ENCODE results near the gene GTF3C5.

GRCh38 chr9:132991351-132992300 lies 39.2 kb upstream of the GTF3C5 start:
- no peak for TF ChIP-seq ZNF384 (IDR thresholded peaks at IDR 0.05; ENCODE audit: borderline replicate concordance, low read depth, low read length)
- no peak for TF ChIP-seq USF2 (IDR thresholded peaks at IDR 0.05; ENCODE audit: borderline replicate concordance, low read depth, low read length)
- TF ChIP-seq RCOR1 (conservative IDR thresholded peaks at IDR 0.05; ENCODE audit: low read depth, low read length), result no peak
- no peak for TF ChIP-seq POLR2AphosphoS5 (IDR thresholded peaks at IDR 0.05; ENCODE audit: low read length)
- TF ChIP-seq ZNF274 (IDR thresholded peaks at IDR 0.05; ENCODE audit: insufficient read depth, insufficient read length), result no peak
- no peak for TF ChIP-seq MAX (IDR thresholded peaks at IDR 0.05; ENCODE audit: low read depth, low read length)
- TF ChIP-seq CTCF (IDR thresholded peaks at IDR 0.05 in 2 of 3, conservative IDR thresholded peaks at IDR 0.05 in 1 of 3; ENCODE audit: control insufficient read depth in 2 of 3, extremely low read depth in 1 of 3, insufficient read depth in 1 of 3, low read depth in 3 of 3, low read length in 3 of 3), result no peak
- TF ChIP-seq POLR2A (IDR thresholded peaks at IDR 0.05; ENCODE audit: low read depth, low read length), result no peak
- TF ChIP-seq SPI1 (IDR thresholded peaks at IDR 0.05; ENCODE audit: borderline replicate concordance, insufficient read depth, low read depth, low read length), result no peak
- no peak for TF ChIP-seq NFYA (IDR thresholded peaks at IDR 0.05; ENCODE audit: borderline replicate concordance, low read depth, low read length)
